ENCODE measurements around the gene LY86. TPM values are rescaled to one million over a fixed set of nuclear protein-coding genes. Genes with fewer than 3 reads are reported as not detected.

LY86 gene
- total RNA-seq, 2 experiments from 2014 or later = 1.2 to 1.7 TPM

DNA sequence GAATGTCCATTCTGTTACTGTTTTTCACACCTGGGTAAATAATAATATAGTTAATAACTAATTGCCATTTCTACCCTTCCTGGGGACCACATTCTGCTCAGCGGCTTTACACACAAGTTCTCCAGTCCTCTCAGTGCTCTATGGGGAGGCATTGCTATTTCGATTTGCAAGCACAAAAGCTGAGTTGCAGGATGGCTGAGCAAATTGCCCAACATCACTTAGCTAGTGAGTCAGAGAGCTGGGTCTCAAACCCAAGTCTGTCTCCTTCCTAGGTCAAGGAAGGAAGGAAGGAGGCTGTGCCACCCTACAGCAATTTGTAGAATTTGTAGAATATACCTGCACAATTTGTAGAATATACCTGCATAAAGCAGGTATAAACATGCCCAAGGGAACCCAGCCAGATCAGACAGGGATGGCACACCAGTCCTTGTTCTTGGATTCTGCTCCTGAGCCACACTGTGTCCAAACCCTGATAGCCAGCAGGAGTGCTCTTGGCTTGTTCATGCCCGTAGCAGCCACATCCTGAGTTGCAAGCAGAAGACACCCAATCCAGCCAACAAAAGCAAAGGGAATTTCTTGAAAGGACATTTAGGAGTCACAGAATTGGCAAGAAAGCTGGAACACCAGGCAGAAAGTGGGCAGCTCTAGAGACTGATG is 56.9 kb downstream of the LY86 start:
- Mint-ChIP-seq H3K27me3 (no peaks in the 10 kb centered on the region), H3K36me3 (peaks cover 21% of the 10 kb centered on the region), H3K27ac (no peak overlapping the region), H3K4me3 (no peak overlapping the region), H3K4me1 (peaks cover 62% of the 10 kb centered on the region), H3K9me3 (ENCODE audit: low read depth) (no peaks in the 10 kb centered on the region)
- DNase-seq (no peak), ATAC-seq (no peak)
- CTCF ChIA-PET = interaction anchor here (0.8 to 3.7 kb wide), 5 partner anchors 9 to 21 kb away, joined by 3 to 26 read pairs (median 7); no protein-coding TSS in a partner anchor

GRCh38 chr6:6646384-6646783 is 57.9 kb downstream of the LY86 start:
- H3K4me1 Mint-ChIP-seq = peaks cover 62% of the 10 kb centered on the region
- CTCF ChIA-PET = interaction anchor here (0.7 to 3.7 kb wide), 4 partner anchors 11 to 50 kb away, joined by 3 to 26 read pairs (median 3); no protein-coding TSS in a partner anchor
- H3K4me3 Mint-ChIP-seq = no peak overlapping the region
- H3K9me3 Mint-ChIP-seq (ENCODE audit: low read depth) = no peaks in the 10 kb centered on the region
- DNase-seq (no peak), ATAC-seq (no peak)
- H3K27ac Mint-ChIP-seq = no peak overlapping the region
- H3K36me3 Mint-ChIP-seq = peaks cover 20% of the 10 kb centered on the region
- H3K27me3 Mint-ChIP-seq = no peaks in the 10 kb centered on the region

DNA sequence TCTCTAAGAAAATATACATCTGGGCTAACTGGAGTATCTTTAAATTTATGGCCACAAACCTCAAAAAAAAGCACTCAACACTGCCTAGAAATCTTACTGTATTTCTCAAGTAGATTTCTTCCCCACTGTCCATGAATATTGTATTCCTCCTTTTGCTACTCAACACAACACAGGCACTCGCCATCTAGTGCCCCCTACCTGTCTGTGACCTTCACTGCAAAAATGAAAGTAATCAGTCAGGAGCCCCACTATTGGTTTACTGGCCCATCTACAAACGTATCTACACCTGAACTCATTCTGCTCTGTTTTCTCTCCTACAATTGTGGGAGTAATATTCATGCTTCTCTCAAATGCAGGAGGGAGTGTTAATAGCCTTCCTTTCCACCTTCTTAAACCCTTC is 58.3 kb downstream of the LY86 start:
- Mint-ChIP-seq H3K27ac (no peak overlapping the region), H3K36me3 (peaks cover 21% of the 10 kb centered on the region), H3K4me1 (peaks cover 60% of the 10 kb centered on the region), H3K4me3 (no peak overlapping the region), H3K27me3 (no peaks in the 10 kb centered on the region), H3K9me3 (ENCODE audit: low read depth) (no peaks in the 10 kb centered on the region)
- no peak for ATAC-seq
- DNase-seq = no peak
- CTCF ChIA-PET = interaction anchor here (1.0 to 3.7 kb wide), 2 partner anchors 11 to 13 kb away, joined by 3 to 26 read pairs; no protein-coding TSS in a partner anchor

- Mint-ChIP-seq H3K27me3 (no peaks in the 10 kb centered on the region), H3K9me3 (ENCODE audit: low read depth) (no peaks in the 10 kb centered on the region), H3K4me3 (no peak overlapping the region), H3K36me3 (peaks cover 28% of the 10 kb centered on the region), H3K4me1 (peaks cover 58% of the 10 kb centered on the region), H3K27ac (no peak overlapping the region)
- no peak for DNase-seq
- ATAC-seq = no peak
- CTCF ChIA-PET = interaction anchor here (0.9 to 1.4 kb wide), 2 partner anchors 8 to 10 kb away, joined by 3 to 4 read pairs; no protein-coding TSS in a partner anchor
These were observed 60.3 kb downstream of the LY86 start for GRCh38 chr6:6648692-6649343.

- H3K9me3 Mint-ChIP-seq (ENCODE audit: low read depth) = no peaks in the 10 kb centered on the region
- peaks cover 22% of the 10 kb centered on the region for H3K36me3 Mint-ChIP-seq
- CTCF ChIA-PET = interaction anchor here (0.8 kb wide), 1 partner anchor 27 kb away, joined by 5 read pairs; no protein-coding TSS in a partner anchor
- H3K27me3 Mint-ChIP-seq = no peaks in the 10 kb centered on the region
- H3K4me1 Mint-ChIP-seq = peaks cover 58% of the 10 kb centered on the region
- peak overlapping the region; percentile 72 for H3K27ac Mint-ChIP-seq
- no peak overlapping the region for H3K4me3 Mint-ChIP-seq
- peak; percentile 11 for ATAC-seq
- no peak for DNase-seq
These were observed 61.4 kb downstream of the LY86 start for GRCh38 chr6:6649824-6650349.

GRCh38 chr6:6650839-6651238 is 62.3 kb downstream of the LY86 start:
- no peaks in the 10 kb centered on the region for H3K27me3 Mint-ChIP-seq
- no peaks in the 10 kb centered on the region for H3K9me3 Mint-ChIP-seq (ENCODE audit: low read depth)
- ATAC-seq (no peak), DNase-seq (no peak)
- H3K4me3 Mint-ChIP-seq = no peak overlapping the region
- H3K4me1 Mint-ChIP-seq = peaks cover 66% of the 10 kb centered on the region
- peaks cover 20% of the 10 kb centered on the region for H3K36me3 Mint-ChIP-seq
- H3K27ac Mint-ChIP-seq = peak overlapping the region; percentile 76
- CTCF ChIA-PET = interaction anchor here (0.7 kb wide), 1 partner anchor 10 kb away, joined by 3 read pairs; no protein-coding TSS in a partner anchor

DNA sequence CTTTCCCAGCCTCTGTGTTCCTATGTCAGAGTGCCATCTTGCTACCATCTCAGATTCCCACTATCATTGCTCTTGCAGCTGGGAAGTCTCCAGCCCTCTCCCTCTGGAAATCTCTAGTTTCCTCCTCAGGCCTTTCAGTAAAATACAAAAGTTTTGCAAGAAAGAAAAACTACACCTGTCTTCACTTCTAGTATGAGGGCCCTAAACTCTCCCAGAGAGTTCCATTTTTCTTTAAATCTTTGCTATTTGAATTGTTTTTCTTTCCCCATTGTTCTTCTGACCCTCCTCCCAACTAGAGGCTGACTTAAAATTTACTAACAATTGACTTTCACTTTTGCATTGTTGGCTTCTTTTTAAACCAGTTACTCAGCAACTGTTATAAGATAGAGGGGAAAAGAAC is 62.8 kb downstream of the LY86 start:
- DNase-seq (no peak), ATAC-seq (no peak)
- Mint-ChIP-seq H3K4me1 (peaks cover 71% of the 10 kb centered on the region), H3K4me3 (no peak overlapping the region), H3K9me3 (ENCODE audit: low read depth) (no peaks in the 10 kb centered on the region), H3K36me3 (peaks cover 20% of the 10 kb centered on the region), H3K27me3 (no peaks in the 10 kb centered on the region), H3K27ac (peak overlapping the region; percentile 76)
- CTCF ChIA-PET = interaction anchor here (0.7 kb wide), 1 partner anchor 11 kb away, joined by 3 read pairs; no protein-coding TSS in a partner anchor

- Mint-ChIP-seq H3K4me3 (no peak overlapping the region), H3K27ac (peak overlapping the region; percentile 98), H3K36me3 (peaks cover 30% of the 10 kb centered on the region), H3K4me1 (peaks cover 87% of the 10 kb centered on the region), H3K9me3 (ENCODE audit: low read depth) (peaks cover 4% of the 10 kb centered on the region), H3K27me3 (no peaks in the 10 kb centered on the region)
- CTCF ChIA-PET = interaction anchor here (1.2 to 1.5 kb wide), 2 partner anchors 17 to 95 kb away, joined by 3 to 4 read pairs; no protein-coding TSS in a partner anchor
- no peak for ATAC-seq
- no peak for DNase-seq
These were observed 64.4 kb downstream of the LY86 start for GRCh38 chr6:6652932-6653331.

- H3K36me3 Mint-ChIP-seq = peaks cover 38% of the 10 kb centered on the region
These were observed 66.4 kb downstream of the LY86 start for GRCh38 chr6:6654599-6655575.

GRCh38 chr6:6655805-6656251 is 67.3 kb downstream of the LY86 start:
- no peaks in the 10 kb centered on the region for H3K27me3 Mint-ChIP-seq
- DNase-seq = peak; percentile 60
- peaks cover 35% of the 10 kb centered on the region for H3K36me3 Mint-ChIP-seq
- H3K9me3 Mint-ChIP-seq (ENCODE audit: low read depth) = peaks cover 4% of the 10 kb centered on the region
- CTCF ChIA-PET = interaction anchor here (0.6 to 2.0 kb wide), 5 partner anchors 11 to 42 kb away, joined by 3 to 7 read pairs (median 4); no protein-coding TSS in a partner anchor
- peak overlapping the region; percentile 2 for H3K4me3 Mint-ChIP-seq
- peak; percentile 34 for ATAC-seq
- H3K4me1 Mint-ChIP-seq = peaks cover 94% of the 10 kb centered on the region
- peak overlapping the region; percentile 98 for H3K27ac Mint-ChIP-seq

More at GRCh38 chr6:6654599-6655575, 66.4 kb downstream of the LY86 start:
- H3K4me3 Mint-ChIP-seq = peak overlapping the region; percentile 30
- ATAC-seq = peak; percentile 42
- peaks cover 4% of the 10 kb centered on the region for H3K9me3 Mint-ChIP-seq (ENCODE audit: low read depth)
- CTCF ChIA-PET = interaction anchor here (1.1 to 1.9 kb wide), 7 partner anchors 10 to 107 kb away, joined by 3 to 8 read pairs (median 5); no protein-coding TSS in a partner anchor
- H3K27ac Mint-ChIP-seq = peak overlapping the region; percentile 98
- H3K4me1 Mint-ChIP-seq = peaks cover 94% of the 10 kb centered on the region
- H3K27me3 Mint-ChIP-seq = no peaks in the 10 kb centered on the region
- peak; percentile 85 for DNase-seq

- peak overlapping the region; percentile 2 for H3K4me3 Mint-ChIP-seq
- peaks cover 4% of the 10 kb centered on the region for H3K9me3 Mint-ChIP-seq (ENCODE audit: low read depth)
- peak overlapping the region; percentile 98 for H3K27ac Mint-ChIP-seq
- DNase-seq (peak; percentile 77), ATAC-seq (peak; percentile 20)
- H3K36me3 Mint-ChIP-seq = peaks cover 33% of the 10 kb centered on the region
- H3K4me1 Mint-ChIP-seq = peaks cover 93% of the 10 kb centered on the region
- CTCF ChIA-PET = interaction anchor here (0.6 to 2.0 kb wide), 8 partner anchors 8 to 42 kb away, joined by 3 to 7 read pairs (median 3); no protein-coding TSS in a partner anchor
- H3K27me3 Mint-ChIP-seq = no peaks in the 10 kb centered on the region
These were observed 67.8 kb downstream of the LY86 start for GRCh38 chr6:6656287-6656686.

DNA sequence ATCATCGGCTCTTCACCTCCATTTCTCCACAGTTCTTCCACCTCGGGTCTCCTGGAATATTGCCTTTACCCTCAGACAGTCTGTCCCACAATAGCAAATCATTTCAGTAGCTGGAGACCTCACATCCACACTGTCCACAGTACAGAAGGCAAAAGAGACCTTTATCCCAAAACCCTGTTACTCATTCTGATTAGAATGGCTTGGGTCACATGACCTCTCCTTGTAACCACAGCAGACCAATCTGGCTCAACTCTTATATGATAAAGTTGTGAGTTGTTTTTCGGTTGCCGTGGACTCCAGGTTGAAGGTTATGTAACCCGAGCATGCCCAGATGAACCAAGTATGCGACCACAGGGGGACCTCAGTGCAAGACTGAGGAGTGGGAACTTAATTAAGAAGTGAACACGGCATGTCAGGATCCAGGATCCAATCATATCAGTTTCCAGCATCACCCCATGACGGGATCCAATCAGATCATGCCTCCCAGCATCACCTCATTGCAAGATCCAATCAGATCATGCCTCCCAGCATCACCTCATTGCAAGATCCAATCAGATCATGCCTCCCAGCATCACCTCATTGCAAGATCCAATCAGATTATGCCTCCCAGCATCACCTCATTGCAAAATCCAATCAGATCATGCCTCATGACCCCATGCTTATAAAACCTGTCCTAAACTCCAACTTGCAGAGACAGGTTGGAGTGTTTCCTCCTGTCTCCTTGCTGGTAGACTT is 68.7 kb downstream of the LY86 start:
- DNase-seq = no peak

More for the DNA sequence above, 68.7 kb downstream of the LY86 start:
- H3K36me3 Mint-ChIP-seq = peaks cover 30% of the 10 kb centered on the region
- no peak for ATAC-seq
- H3K4me3 Mint-ChIP-seq = no peak overlapping the region
- peaks cover 4% of the 10 kb centered on the region for H3K9me3 Mint-ChIP-seq (ENCODE audit: low read depth)
- H3K4me1 Mint-ChIP-seq = peaks cover 96% of the 10 kb centered on the region
- H3K27me3 Mint-ChIP-seq = no peaks in the 10 kb centered on the region
- CTCF ChIA-PET = interaction anchor here (0.8 to 4.6 kb wide), 7 partner anchors 9 to 98 kb away, joined by 3 to 33 read pairs (median 4); no protein-coding TSS in a partner anchor
- peak overlapping the region; percentile 98 for H3K27ac Mint-ChIP-seq
